Thoracic aorta (tissue), 2 donors: ENCODE results near the gene CREB3. TPM values are rescaled to one million over a fixed set of nuclear protein-coding genes. Genes with fewer than 3 reads are reported as not detected.

Source experiments
- ATAC-seq: fragments of 150-250 bp; one replicate; pipeline ENCODE4 v1.8.0; 2017; ENCODE audit warnings: low read depth; ENCODE audit not compliant: insufficient number of reproducible peaks, low FRiP score
- DNase-seq: peaks from one replicate; pipeline ENCODE4 v3.0.0-alpha.2; 2020; ENCODE audit warnings: low spot score
- H3K27ac ChIP-seq, 2 donors: fragments of 200-600 bp; sonication (generic); 1 replicate in 1 of 2; 2 replicates in 1 of 2; pipeline ENCODE4 v1.5.1; 2016; ENCODE audit warnings: mild to moderate bottlenecking in 2 of 2, moderate library complexity in 2 of 2
- H3K27me3 ChIP-seq: fragments of 200-600 bp; sonication (generic); replicated peaks from 2 replicates; pipeline ENCODE4 v1.6.0; 2016; ENCODE audit warnings: mild to moderate bottlenecking; ENCODE audit not compliant: insufficient read depth
- H3K36me3 ChIP-seq: fragments of 200-600 bp; sonication (generic); one replicate; pipeline ENCODE4 v1.5.1; 2016
- H3K4me1 ChIP-seq, 2 donors: fragments of 200-600 bp; sonication (generic); 1 replicate in 1 of 2; 2 replicates in 1 of 2; pipeline versions ENCODE4 v1.5.1 to v1.6.0; 2016; ENCODE audit warnings: low read depth in 2 of 2, mild to moderate bottlenecking in 1 of 2; ENCODE audit not compliant: control insufficient read depth in 1 of 2
- H3K4me3 ChIP-seq: fragments of 200-600 bp; sonication (generic); 2 replicates; pipeline ENCODE4 v1.5.1; 2016; ENCODE audit warnings: mild to moderate bottlenecking
- H3K9me3 ChIP-seq: fragments of 200-600 bp; sonication (generic); 2 replicates; pipeline ENCODE4 v1.5.1; 2016
- CTCF ChIP-seq: fragments of 200-600 bp; sonication (generic); IDR thresholded peaks from one replicate; pipeline ENCODE4 v1.5.1; 2019; ENCODE audit warnings: antibody characterized with exemption
- total RNA-seq, 2 donors: library from RNA; depleted of rRNA; stranded (reverse); fragments of >200 nt; gene quantifications; one replicate each; pipeline versions ENCODE4 v1.1.0 to v1.2.3, GENCODE V29; 2016

The CREB3 gene
- total RNA-seq, 2 donors from 2014 or later = 46.0 to 62.4 TPM

- ATAC-seq (no peak), DNase-seq (no peak)
- no peak overlapping the region for H3K27ac ChIP-seq
- peaks cover 1 to 7% of the 10 kb centered on the region in 2 donors for H3K4me1 ChIP-seq
- H3K4me3 ChIP-seq = no peak overlapping the region
- no peaks in the 10 kb centered on the region for H3K27me3 ChIP-seq
- no peaks in the 10 kb centered on the region for H3K9me3 ChIP-seq
- H3K36me3 ChIP-seq = peaks cover 84% of the 10 kb centered on the region
- no peak for TF ChIP-seq CTCF
Measured at GRCh38 chr9:35738924-35739323, 6.5 kb downstream of the CREB3 start.

GRCh38 chr9:35740243-35740642 lies 7.8 kb downstream of the CREB3 start:
- no peak overlapping the region for H3K27ac ChIP-seq
- no peaks in the 10 kb centered on the region for H3K9me3 ChIP-seq
- H3K36me3 ChIP-seq = peaks cover 86% of the 10 kb centered on the region
- DNase-seq (no peak), ATAC-seq (no peak)
- peaks cover 2 to 10% of the 10 kb centered on the region in 2 donors for H3K4me1 ChIP-seq
- no peaks in the 10 kb centered on the region for H3K27me3 ChIP-seq
- H3K4me3 ChIP-seq = no peak overlapping the region
- TF ChIP-seq CTCF = no peak

GRCh38 chr9:35741740-35742139 lies 9.3 kb downstream of the CREB3 start:
- H3K9me3 ChIP-seq = no peaks in the 10 kb centered on the region
- peaks cover 13 to 24% of the 10 kb centered on the region in 2 donors for H3K4me1 ChIP-seq
- no peak for ATAC-seq
- H3K4me3 ChIP-seq = no peak overlapping the region
- DNase-seq = no peak
- H3K27ac ChIP-seq = no peak overlapping the region
- H3K36me3 ChIP-seq = peaks cover 75% of the 10 kb centered on the region
- no peaks in the 10 kb centered on the region for H3K27me3 ChIP-seq
- no peak for TF ChIP-seq CTCF

DNA sequence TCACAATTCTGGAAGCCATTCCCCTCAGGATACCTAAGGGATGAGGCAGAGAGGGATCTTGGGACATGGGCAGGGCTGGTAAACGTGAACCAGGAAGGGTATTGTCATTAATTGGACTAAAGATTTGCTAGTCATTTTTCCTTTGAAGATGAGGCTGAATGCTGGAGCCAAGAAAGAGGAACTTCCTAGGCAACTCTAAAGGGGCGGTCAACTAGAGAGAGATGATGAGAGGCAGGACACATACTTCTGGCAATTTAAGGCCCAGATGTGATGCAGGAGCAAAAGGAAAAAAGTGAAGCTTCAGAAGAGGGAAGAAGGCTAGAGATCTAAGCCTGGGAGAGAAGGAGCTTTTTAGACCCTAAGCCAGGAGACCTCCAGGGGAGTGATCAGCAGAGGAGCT lies 11.0 kb downstream of the CREB3 start:
- Histone ChIP-seq H3K9me3 (no peaks in the 10 kb centered on the region), H3K27me3 (no peaks in the 10 kb centered on the region), H3K27ac (peak overlapping the region in 1 of 2 donors; percentile 30), H3K4me1 (peaks cover 23 to 41% of the 10 kb centered on the region in 2 donors), H3K4me3 (no peak overlapping the region), H3K36me3 (peaks cover 59% of the 10 kb centered on the region)
- TF ChIP-seq CTCF = no peak
- ATAC-seq (no peak), DNase-seq (no peak)

- TF ChIP-seq CTCF = no peak
- no peaks in the 10 kb centered on the region for H3K9me3 ChIP-seq
- DNase-seq (no peak), ATAC-seq (no peak)
- H3K4me1 ChIP-seq = peaks cover 23 to 41% of the 10 kb centered on the region in 2 donors
- H3K27ac ChIP-seq = peak overlapping the region in 1 of 2 donors; percentile 30
- H3K27me3 ChIP-seq = no peaks in the 10 kb centered on the region
- H3K36me3 ChIP-seq = peaks cover 53% of the 10 kb centered on the region
- H3K4me3 ChIP-seq = no peak overlapping the region
Measured at GRCh38 chr9:35743880-35744518, 11.5 kb downstream of the CREB3 start.
